Liver (tissue), 9 donors: ENCODE measurements around the gene HRCT1. TPM values are rescaled to one million over a fixed set of nuclear protein-coding genes. Genes with fewer than 3 reads are reported as not detected.

Experiments used
- DNase-seq: peaks from one replicate; pipeline ENCODE4 v3.0.0-alpha.2; 2017; ENCODE audit warnings: low spot score
- H3K27ac ChIP-seq, 2 donors: one replicate each; pipeline ENCODE4 v1.7.0; 2013; ENCODE audit warnings: inconsistent platforms in 2 of 2, low read length in 2 of 2, control low read depth in 1 of 2, low read depth in 1 of 2, mild to moderate bottlenecking in 1 of 2
- H3K27me3 ChIP-seq, 4 donors: one replicate each; pipeline versions ENCODE4 v1.6.1 to v1.7.0; 2013; ENCODE audit warnings: low read length in 3 of 4, inconsistent platforms in 1 of 4, mild to moderate bottlenecking in 1 of 4, moderate library complexity in 1 of 4; ENCODE audit not compliant: control insufficient read depth in 4 of 4, insufficient read depth in 4 of 4
- H3K36me3 ChIP-seq, 4 donors: one replicate each; pipeline versions ENCODE4 v1.6.1 to v1.7.0; 2013; ENCODE audit warnings: low read length in 3 of 4, mild to moderate bottlenecking in 3 of 4, low read depth in 1 of 4, moderate library complexity in 1 of 4; ENCODE audit not compliant: control insufficient read depth in 4 of 4, insufficient read depth in 3 of 4
- H3K4me1 ChIP-seq, 4 donors: one replicate each; pipeline versions ENCODE4 v1.6.1 to v1.7.0; 2013; ENCODE audit warnings: low read length in 3 of 4, mild to moderate bottlenecking in 3 of 4, moderate library complexity in 1 of 4; ENCODE audit not compliant: control insufficient read depth in 4 of 4, insufficient read depth in 4 of 4
- H3K4me3 ChIP-seq, 3 donors: one replicate each; pipeline versions ENCODE4 v1.6.1 to v1.7.0; 2013; ENCODE audit warnings: low read length in 3 of 3, control low read depth in 1 of 3, low read depth in 1 of 3, mild to moderate bottlenecking in 1 of 3
- H3K9ac ChIP-seq, 2 donors: one replicate each; pipeline ENCODE4 v1.7.0; 2013; ENCODE audit warnings: low read length in 2 of 2, mild to moderate bottlenecking in 2 of 2, moderate library complexity in 2 of 2, control low read depth in 1 of 2, low read depth in 1 of 2
- H3K9me3 ChIP-seq, 4 donors: one replicate each; pipeline versions ENCODE4 v1.6.1 to v1.7.0; 2013; ENCODE audit warnings: low read length in 3 of 4; ENCODE audit not compliant: control insufficient read depth in 4 of 4
- EGR1 ChIP-seq, 2 donors: IDR thresholded peaks; 2 replicates each; pipeline ENCODE4 v1.6.1; 2016 to 2018; ENCODE audit warnings: antibody characterized with exemption in 2 of 2, low read depth in 2 of 2
- FOXA1 ChIP-seq: IDR thresholded peaks from 2 replicates; pipeline ENCODE4 v1.6.1; 2016; ENCODE audit warnings: antibody characterized with exemption
- HNF4G ChIP-seq: IDR thresholded peaks from 2 replicates; pipeline ENCODE4 v1.6.1; 2016; ENCODE audit warnings: antibody characterized with exemption
- JUND ChIP-seq, 2 donors: IDR thresholded peaks; 2 replicates each; pipeline ENCODE4 v1.6.1; 2016; ENCODE audit warnings: antibody characterized with exemption in 2 of 2
- NR2F2 ChIP-seq: IDR thresholded peaks from 2 replicates; pipeline ENCODE4 v1.6.1; 2016; ENCODE audit warnings: antibody characterized with exemption
- RXRA ChIP-seq, 2 donors: IDR thresholded peaks; 2 replicates each; pipeline ENCODE4 v1.6.1; 2017 to 2018; ENCODE audit warnings: antibody characterized with exemption in 2 of 2, mild to moderate bottlenecking in 1 of 2
- SP1 ChIP-seq: IDR thresholded peaks from 2 replicates; pipeline ENCODE4 v1.6.1; 2018; ENCODE audit warnings: antibody characterized with exemption, mild to moderate bottlenecking
- TAF1 ChIP-seq: conservative IDR thresholded peaks from 2 replicates; pipeline ENCODE4 v1.6.1; 2016; ENCODE audit warnings: antibody characterized with exemption, mild to moderate bottlenecking
- YY1 ChIP-seq: IDR thresholded peaks from 2 replicates; pipeline ENCODE4 v1.6.1; 2016; ENCODE audit warnings: antibody characterized with exemption, mild to moderate bottlenecking
- WGBS: extraction: QIAGEN DNeasy Blood & Tissue Kit; methylation state at CpG from one replicate; pipeline ENCODE4 v1.1.7; 2013; 5-methylcytosine and 5-hydroxymethylcytosine counted together
- polyA plus RNA-seq, 2 donors: library from polyadenylated mRNA; stranded (reverse) in 1 of 2; unstranded in 1 of 2; fragments of 200-250 nt in 1 of 2; fragments of >200 nt in 1 of 2; fragmentation: Nextera tagmentation in 1 of 2; extraction: Ambion mirVana in 1 of 2; gene quantifications; one replicate each; pipeline versions ENCODE4 v1.2.1 to v1.2.3, GENCODE V29; 2013 to 2015
- total RNA-seq, 2 donors: library from RNA; depleted of rRNA; stranded (reverse); fragments of >200 nt; gene quantifications; one replicate each; pipeline ENCODE4 v1.2.3, GENCODE V29; 2014
- TF ChIP-seq, protein P1 (sequence below): fragments of 150-350 bp; IDR thresholded peaks from 2 replicates; pipeline ENCODE4 v1.5.1; 2017; ENCODE audit warnings: improper control_type of control experiment, low read depth, low read length; ENCODE audit not compliant: missing input control
- TF ChIP-seq, protein P2 (sequence below): IDR thresholded peaks from 2 replicates; pipeline ENCODE4 v1.6.1; 2016; ENCODE audit warnings: antibody characterized with exemption
- TF ChIP-seq, protein P3 (sequence below): IDR thresholded peaks from 2 replicates; pipeline ENCODE4 v1.6.1; 2016; ENCODE audit warnings: antibody characterized with exemption
- donor health status: healthy.
- donor health status: healthy.
- donor health status: healthy.
- donor health status: healthy.
- donor health status: healthy.

HRCT1 gene
- total and polyA plus RNA-seq, 4 donors, result 0.08 to 2.9 (median 0.27) TPM

DNA sequence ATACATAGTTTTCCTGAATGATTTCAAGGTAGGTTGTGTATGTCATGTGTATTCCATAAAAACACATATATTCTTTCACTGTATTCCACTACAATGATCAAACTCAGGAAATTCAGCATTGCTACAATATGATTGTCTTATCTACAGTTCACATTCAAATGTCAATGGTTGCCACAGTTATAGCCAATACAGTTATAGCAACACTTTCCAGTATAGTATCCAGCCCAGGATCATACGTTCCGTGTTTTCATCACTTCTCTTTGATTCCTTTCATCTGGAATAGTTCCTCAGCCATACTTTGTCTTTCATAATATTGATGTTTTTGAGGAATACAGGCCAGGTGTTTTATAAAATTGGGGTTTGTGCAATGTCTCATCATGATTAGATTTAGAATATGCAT, 42.4 kb downstream of the HRCT1 start:
- TF ChIP-seq, protein P1, sequence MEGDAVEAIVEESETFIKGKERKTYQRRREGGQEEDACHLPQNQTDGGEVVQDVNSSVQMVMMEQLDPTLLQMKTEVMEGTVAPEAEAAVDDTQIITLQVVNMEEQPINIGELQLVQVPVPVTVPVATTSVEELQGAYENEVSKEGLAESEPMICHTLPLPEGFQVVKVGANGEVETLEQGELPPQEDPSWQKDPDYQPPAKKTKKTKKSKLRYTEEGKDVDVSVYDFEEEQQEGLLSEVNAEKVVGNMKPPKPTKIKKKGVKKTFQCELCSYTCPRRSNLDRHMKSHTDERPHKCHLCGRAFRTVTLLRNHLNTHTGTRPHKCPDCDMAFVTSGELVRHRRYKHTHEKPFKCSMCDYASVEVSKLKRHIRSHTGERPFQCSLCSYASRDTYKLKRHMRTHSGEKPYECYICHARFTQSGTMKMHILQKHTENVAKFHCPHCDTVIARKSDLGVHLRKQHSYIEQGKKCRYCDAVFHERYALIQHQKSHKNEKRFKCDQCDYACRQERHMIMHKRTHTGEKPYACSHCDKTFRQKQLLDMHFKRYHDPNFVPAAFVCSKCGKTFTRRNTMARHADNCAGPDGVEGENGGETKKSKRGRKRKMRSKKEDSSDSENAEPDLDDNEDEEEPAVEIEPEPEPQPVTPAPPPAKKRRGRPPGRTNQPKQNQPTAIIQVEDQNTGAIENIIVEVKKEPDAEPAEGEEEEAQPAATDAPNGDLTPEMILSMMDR, result no peak
- TF ChIP-seq, protein P2, sequence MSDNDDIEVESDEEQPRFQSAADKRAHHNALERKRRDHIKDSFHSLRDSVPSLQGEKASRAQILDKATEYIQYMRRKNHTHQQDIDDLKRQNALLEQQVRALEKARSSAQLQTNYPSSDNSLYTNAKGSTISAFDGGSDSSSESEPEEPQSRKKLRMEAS, result no peak
- TF ChIP-seq YY1, result no peak
- no peak for TF ChIP-seq FOXA1
- no peak for TF ChIP-seq SP1
- TF ChIP-seq, protein P3, sequence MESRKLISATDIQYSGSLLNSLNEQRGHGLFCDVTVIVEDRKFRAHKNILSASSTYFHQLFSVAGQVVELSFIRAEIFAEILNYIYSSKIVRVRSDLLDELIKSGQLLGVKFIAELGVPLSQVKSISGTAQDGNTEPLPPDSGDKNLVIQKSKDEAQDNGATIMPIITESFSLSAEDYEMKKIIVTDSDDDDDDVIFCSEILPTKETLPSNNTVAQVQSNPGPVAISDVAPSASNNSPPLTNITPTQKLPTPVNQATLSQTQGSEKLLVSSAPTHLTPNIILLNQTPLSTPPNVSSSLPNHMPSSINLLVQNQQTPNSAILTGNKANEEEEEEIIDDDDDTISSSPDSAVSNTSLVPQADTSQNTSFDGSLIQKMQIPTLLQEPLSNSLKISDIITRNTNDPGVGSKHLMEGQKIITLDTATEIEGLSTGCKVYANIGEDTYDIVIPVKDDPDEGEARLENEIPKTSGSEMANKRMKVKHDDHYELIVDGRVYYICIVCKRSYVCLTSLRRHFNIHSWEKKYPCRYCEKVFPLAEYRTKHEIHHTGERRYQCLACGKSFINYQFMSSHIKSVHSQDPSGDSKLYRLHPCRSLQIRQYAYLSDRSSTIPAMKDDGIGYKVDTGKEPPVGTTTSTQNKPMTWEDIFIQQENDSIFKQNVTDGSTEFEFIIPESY, result no peak
- TF ChIP-seq JUND (IDR thresholded peaks at IDR 0.05), result no peak
- TF ChIP-seq RXRA (IDR thresholded peaks at IDR 0.05), result no peak
- no peak for TF ChIP-seq NR2F2
- TF ChIP-seq HNF4G, result no peak
- TF ChIP-seq EGR1 (IDR thresholded peaks at IDR 0.05; ENCODE audit: low read depth in 2 of 2), result no peak
- Histone ChIP-seq H3K9me3 (no peaks in the 10 kb centered on the region), H3K9ac (no peak overlapping the region), H3K27me3 (peaks cover 0 to 2% (median 0%) of the 10 kb centered on the region in 4 donors), H3K27ac (no peak overlapping the region), H3K36me3 (no peaks in the 10 kb centered on the region), H3K4me3 (no peak overlapping the region), H3K4me1 (no peaks in the 10 kb centered on the region)
- 75% methylated on average over 2 of the region's 2 CpGs for WGBS
- DNase-seq, result no peak

DNA sequence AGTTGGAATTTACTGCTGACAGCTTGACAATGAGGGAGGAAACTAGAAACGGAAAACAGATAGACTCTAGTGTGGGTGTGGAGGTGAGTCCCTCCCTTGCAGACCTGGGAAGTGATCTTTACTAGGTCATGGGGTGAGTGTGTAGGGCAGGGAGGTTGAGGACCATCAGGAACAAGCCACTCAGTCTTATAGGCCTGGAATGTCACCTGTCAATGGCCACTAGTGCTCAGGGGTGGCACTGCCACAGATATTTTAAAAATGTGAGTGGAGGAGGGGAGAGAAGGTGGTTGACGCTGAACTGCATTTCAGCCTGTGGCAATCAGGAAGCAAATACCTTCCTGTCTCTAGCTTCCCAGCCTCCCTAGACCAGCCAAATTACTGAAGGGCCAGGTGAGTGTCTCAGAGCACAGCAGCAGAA, 42.9 kb downstream of the HRCT1 start:
- H3K9me3 ChIP-seq, result no peaks in the 10 kb centered on the region
- TF ChIP-seq NR2F2 (peak; percentile 85), TAF1 (no peak)
- H3K27me3 ChIP-seq, result peaks cover 0 to 2% (median 0%) of the 10 kb centered on the region in 4 donors
- no peak overlapping the region for H3K27ac ChIP-seq
- no peak overlapping the region for H3K9ac ChIP-seq
- H3K36me3 ChIP-seq, result no peaks in the 10 kb centered on the region
- WGBS, result 64% methylated on average over 2 of the region's 2 CpGs
- H3K4me3 ChIP-seq, result no peak overlapping the region
- H3K4me1 ChIP-seq, result no peaks in the 10 kb centered on the region
- DNase-seq, result no peak

DNA sequence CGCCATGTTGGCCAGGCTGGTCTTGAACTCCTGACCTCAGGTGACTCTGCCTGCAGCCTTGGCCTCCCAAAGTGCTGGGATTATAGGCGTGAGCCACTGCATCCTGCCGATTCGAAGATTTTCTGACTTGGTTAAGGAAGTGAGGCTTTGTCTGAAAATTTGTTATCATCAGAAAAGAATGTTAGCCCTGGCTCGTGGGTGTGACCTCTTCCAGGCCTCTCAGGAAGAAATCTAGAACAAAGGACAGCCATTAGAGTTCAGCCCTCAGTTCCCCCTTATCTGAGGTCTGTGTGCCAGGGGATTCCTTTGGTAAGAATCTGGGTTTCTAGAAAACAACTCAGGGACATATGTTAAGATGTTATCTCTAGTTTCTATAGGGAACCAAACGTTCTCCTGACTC, 45.7 kb downstream of the HRCT1 start:
- DNase-seq, result no peak
- peak; percentile 87 for TF ChIP-seq NR2F2
- no peak for TF ChIP-seq SP1
- Histone ChIP-seq H3K27me3 (peaks cover 0 to 2% (median 0%) of the 10 kb centered on the region in 4 donors), H3K4me1 (no peaks in the 10 kb centered on the region), H3K4me3 (no peak overlapping the region), H3K9ac (no peak overlapping the region), H3K27ac (no peak overlapping the region), H3K9me3 (no peaks in the 10 kb centered on the region), H3K36me3 (no peaks in the 10 kb centered on the region)
- WGBS, result 70% methylated on average over 6 of the region's 6 CpGs
